Inferior parietal cortex (tissue), 1 donor: ENCODE data around the gene JMJD4.

Experiments
- DNase-seq: peaks from one replicate; pipeline ENCODE4 v3.0.0-alpha.2; 2016; ENCODE audit errors: extremely low spot score

Gene JMJD4, protein sequence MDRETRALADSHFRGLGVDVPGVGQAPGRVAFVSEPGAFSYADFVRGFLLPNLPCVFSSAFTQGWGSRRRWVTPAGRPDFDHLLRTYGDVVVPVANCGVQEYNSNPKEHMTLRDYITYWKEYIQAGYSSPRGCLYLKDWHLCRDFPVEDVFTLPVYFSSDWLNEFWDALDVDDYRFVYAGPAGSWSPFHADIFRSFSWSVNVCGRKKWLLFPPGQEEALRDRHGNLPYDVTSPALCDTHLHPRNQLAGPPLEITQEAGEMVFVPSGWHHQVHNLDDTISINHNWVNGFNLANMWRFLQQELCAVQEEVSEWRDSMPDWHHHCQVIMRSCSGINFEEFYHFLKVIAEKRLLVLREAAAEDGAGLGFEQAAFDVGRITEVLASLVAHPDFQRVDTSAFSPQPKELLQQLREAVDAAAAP

DNA sequence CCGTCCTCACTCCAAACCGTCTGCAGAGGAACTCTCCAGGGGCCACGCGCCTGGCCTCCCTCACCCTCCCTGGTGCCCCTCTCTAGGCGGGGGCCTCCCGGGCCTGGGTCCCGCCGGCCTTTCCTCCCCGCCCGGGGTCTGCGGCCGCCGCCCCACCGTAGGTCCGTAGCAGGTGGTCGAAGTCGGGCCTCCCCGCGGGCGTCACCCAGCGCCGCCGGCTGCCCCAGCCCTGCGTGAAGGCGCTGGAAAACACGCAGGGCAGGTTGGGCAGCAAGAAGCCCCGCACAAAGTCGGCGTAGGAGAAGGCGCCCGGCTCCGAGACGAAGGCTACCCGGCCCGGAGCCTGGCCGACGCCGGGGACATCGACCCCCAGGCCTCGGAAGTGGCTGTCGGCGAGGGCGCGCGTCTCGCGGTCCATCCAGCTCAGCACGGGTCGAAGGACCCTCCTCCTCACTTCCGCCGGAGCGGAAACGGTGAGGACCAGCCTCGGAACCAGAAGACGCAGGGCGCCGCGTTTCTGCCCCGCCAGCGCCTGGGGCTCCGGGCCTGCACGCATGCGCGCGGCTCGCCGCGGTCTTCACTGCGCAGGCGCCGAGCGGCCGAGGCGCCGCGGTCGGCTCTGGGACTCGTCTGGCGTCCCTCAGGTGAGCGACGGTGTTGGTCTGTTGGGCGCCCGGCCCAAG lies at the start of gene JMJD4, which contains the start of gene SNAP47:
TSS of gene JMJD4 (minus strand) at position 447 of the 683 bp plus-strand sequence. CDS start at position 418, 29 bp downstream.
TSS of gene SNAP47 (plus strand) at position 580 of the 683 bp plus-strand sequence. CDS start 12,302 bp downstream, outside the sequence.
- peak; percentile 93 for DNase-seq

DNA sequence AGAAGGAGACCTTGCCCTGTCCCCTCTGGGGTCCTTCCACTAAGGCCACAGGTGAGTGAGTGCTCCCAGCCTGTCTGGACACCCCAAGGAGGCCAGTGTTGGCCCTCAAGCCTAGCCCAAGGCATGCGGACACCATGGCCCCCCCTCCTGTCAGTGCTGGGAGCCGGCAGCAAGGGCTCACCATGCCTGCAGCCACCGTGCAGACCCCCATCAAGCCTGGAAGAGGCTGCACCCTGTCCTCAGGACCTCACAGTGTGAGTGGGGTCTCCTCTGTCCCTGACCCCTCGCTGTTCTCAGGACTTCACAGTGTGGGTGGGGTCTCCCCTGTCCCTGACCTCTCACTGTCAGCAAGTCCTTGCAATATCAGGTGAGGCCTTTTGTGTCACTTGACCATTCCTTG lies 47.1 kb upstream of the JMJD4 start:
- DNase-seq: no peak

DNA sequence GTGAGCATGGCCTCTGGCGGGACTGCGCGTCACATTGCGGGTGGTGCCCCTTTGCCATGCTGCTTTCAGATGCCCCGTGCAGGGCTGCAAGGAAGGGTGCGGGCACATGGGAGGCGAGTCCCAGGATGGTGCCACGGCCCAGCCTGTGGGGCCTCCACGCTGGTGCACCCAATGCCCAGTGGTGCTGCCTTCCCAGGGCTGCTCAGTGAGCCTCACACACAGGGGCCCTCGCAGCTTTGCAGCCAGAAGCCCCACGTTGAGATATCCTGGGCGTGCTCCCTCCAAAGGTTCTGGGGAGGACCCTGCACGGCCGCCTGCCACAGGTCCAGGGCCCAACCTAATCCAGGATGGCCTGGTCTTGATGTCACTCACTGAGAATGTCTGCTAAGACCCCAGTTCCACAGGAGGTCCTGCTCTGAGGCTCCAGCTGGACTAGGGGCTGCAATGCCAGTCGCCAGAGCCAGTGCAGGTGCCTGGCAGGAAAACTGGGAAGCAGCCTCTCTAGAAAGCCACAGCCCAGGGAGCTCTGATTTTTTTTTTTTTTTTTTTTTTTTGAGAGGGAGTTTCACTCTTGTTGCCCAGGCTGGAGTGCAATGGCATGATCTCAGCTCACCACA lies 46.3 kb upstream of the JMJD4 start:
- DNase-seq: no peak

DNA sequence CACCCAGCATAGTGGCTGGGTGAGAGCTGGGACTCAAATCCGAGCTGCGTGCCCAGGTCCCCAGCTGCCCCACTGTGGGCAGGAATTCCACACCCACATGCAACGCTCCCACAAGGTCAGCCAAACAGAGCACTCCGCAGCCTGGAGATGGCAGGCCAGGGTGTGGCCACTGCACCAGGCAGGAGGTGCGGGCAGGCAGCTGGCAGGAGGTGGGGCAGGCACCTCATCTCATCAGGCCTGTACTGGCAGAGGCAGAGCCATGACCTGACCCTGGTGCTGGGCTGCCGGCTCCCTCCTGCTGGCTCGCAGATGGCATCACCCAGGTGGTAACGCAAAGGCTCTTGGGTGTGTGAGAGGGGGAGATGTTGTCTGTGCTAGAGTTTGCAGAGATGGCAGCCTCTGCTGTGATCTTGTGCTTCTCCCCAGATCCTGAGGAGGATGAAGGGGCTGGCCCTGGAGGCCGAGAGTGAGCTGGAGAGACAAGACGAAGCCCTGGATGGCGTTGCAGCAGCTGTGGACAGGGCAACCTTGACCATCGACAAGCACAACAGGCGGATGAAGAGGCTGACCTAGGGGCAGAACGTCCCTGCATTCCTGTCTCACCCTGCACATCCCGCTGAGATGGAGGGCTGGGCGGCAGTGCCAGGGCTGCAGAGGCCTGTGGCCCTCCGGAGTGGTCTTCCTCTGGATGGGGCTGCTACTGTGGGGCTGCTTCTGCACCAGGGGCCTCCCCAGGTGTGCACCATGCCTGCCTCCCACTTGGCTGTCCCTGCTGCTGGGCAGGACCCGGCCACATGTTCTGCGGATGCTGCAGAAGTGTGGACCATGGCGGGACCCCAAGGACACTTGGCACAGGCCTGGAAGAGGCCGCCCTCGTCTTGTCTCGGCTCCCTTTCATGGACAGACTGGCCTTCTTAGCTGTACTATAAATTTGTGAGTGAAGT lies 45.3 kb upstream of the JMJD4 start:
- no peak for DNase-seq

DNA sequence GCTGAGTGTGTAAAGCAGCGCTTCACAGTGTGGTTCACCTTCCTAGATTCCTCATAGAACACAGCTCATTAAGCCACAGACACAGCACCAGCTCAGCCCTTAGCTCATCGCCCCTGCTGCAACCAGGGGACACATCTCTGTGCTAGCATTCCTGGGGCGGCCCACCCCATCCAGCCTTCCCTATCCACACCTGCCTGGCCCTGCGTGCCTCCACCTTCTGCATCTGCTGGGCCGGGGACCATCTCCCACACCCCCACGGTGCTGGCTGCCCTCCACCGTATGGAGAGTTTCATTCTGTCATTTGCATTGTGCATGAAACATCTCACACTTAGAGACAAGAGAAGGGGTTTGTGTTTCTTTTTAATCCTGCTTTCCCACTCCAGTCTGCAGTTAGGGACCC lies 44.6 kb upstream of the JMJD4 start:
- no peak for DNase-seq

DNA sequence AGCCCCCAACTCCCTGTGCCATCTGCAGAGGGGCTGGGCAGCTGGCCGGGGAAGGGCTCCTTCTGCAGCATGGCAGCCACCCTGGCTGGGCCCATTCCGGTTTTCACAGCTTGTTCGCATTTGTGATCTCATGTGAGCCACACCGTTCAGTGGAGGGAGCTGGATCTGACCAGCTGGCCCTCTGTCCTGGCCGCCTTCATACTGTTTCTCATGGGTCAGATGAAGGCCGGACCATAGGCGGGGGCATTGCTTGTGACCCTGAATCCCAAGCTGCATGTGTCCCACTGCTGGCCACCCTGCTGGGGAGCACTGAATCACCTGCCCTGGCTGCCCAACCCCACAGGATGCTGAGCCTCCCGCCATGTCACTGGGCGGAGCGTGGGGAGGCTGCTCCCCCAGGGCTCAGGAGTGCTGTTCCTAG lies 43.9 kb upstream of the JMJD4 start:
- no peak for DNase-seq

DNA sequence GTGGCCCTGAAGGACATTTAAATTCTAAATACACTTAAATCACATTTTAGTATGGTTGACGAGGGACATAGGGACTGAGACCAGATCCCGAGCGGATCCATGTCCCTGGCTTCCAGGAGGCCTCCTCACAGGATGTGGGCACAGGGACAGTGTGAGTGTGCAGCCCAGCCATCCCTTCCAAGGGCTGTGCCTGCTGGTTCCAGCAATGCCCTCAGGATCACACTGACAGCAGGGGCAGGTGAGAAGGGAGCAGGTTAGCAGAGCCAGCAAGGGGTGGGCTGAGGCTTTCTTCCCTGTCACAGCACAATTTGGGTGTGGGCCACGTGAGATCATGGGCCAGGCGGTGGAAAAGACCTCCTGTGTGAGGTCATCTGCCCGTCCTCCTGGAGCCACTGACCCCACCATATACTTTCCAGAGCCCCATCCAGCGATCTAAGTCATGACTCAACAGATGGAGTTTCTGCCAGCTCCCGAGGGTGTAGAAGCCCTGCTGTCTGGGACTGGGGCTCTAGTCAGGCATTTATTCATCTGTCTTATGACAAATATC lies 43.4 kb upstream of the JMJD4 start:
- DNase-seq: no peak

DNA sequence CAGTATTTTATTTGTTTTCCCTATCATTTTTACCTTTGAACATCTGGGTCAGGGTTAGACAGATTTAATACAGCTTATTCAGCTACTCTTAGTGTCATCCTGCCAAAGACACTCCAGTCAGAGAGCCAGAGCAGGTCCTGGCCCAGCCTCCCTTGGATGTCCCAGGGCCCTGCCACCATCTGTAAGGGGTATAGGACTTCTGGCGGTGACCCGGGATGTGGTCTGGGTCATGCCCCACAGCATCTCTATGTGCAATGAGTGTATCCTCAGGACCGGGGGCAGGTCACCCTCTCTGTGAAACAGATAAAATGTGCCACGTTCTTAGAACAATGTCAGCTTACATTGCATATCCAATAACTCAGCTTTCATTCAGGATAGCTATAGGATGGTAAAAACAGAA lies 42.5 kb upstream of the JMJD4 start:
- DNase-seq: no peak

DNA sequence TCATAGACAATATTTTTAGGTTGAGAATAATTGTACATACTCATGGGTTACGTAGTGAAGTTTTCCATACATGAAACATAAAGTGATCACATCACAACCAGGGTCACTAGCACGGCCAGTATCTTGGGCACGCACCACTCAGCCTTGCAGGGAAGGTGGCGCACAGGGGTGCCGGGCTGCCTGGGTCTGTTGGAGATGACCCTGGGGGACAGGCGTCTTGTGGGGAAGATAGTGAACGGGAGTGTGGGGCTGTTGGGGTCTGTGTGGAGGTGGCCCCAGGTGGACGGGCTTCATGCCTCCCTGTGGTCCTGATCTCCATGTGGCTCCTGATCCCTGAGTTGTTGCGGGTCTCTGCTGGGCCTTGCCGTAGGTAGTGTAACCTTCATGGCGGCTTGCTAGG lies 42.1 kb upstream of the JMJD4 start:
- no peak for DNase-seq

DNA sequence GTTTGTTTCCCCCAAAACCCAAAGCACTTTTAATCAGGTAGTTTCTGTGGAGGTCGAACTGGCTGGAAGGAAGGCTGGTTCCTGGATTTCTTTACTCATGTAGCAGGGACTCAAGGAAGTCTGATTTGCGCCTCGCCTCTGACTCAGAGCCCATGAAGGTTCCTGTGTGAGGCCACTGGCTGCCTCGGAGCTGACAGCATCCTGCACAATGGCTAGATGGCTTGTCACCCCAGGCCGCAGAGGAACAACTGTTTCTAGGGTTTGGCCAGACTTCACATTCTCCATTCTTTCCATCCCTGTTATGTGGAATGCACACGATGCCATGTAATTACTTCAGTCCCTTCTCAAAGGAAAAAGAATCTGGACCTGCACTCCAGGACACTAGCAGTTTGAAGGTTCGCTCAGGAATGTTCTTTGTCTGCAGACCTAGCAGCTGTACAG lies 41.2 kb upstream of the JMJD4 start:
- DNase-seq: no peak

DNA sequence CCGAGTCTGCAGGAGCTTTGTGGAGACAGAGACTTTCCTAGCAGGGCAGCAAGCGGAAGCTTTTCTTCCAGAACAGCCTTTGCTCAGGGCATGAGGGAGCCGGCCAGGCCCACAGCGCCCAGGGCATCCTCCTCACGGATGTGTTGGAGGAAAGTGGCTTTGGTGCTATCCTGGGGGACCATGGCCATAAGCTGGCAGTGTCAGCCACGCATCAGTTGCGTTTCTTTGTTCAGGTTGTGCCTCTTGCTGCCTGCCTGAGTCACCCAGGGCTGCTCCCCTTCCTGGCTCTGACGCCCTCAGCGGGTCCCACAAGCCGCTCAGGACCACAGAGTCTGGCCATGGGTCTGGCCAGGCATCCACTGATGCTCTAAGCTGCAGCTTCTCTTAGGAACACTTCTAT lies 40.7 kb upstream of the JMJD4 start:
- DNase-seq: no peak

DNA sequence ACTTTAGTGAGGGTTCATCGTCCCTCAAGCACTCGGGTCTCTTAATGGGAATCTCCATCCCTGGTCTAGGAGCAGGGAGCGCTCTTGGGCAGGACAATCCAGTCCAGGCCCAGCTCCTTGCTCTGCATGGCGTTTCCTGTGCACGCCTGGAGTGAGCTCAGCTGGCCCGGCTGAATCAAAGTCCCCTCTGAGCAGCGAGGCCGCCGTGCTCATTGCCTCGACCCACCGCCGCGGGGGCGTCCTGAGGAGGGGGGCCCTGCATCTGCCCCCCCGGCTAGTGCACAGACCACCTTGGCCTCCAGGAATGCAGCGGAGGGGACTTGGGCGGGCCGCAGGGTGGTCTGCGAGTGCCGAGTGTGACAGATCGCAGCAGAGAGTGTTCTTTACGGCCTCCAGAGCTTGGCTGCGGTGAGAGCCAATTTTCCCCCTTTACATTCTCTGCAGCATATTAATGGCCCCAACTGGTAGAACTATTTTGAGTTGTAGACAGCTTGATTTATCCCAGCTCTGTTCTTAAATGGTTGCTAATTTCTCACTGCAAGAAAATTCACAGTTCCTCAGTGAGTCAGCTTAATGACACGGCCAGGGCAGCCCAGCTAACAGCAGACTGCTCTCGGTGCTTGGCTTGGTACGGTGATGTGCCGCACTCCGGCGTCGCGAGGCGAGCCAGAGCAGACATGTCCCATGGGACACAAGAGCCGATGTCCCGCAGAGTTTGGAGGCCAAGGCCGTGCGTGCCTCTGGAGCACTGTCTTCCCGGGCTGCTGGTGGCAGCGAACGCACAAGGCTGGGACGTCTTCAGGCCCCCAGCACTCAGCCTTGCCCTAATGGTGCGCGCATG lies 39.9 kb upstream of the JMJD4 start:
- DNase-seq: no peak

DNA sequence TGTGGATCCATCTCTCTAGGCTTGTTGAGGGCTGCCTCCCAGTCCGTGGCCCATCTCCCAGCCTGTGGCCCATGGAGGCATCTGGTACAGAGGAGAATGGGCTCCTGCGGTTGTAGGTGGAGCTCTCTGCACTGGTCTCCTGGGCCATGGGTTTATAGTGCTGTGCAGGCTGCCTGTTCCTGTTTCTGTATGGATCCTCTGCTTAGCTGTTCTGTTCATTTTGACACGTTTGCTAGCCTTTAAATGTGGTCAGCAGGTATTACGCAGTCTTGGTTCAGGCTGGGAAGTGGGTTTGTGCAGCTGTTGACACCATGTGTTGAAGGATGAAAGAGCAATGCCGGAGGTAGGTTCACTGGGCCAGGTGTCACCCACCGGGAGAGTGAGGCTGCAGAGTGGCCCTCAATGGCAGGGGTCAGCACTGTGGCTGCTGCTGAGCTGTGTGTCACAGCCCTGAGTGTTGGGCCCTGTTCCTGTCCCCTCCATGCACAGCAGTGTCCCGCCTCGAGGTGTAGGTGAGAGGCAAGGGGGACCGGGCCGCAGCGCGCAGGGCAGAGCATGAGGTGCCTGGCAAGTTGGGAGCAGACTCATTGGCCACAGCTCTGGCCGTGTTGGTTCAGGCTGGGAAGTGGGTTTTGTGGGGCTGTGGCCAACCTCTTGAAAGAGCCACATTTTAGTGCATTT lies 39.1 kb upstream of the JMJD4 start:
- DNase-seq: no peak

DNA sequence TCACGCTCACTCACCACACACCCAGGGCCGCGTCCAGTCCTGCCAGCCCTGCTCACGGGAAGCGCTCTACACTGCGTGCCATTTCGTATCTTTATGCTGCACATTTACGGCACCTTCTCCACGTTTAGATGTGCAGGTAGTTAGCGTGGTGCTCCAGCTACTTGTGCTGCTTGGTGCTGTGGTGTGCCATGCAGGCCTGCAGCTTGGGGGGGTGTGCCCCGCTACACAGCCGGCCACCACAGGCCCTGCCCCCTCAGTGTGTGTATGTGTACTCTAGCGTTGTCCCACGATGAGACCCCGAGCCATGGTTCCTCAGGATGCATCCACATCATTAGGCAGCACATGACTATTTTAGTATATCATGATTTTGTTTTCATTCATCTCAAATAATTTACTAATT lies 38.5 kb upstream of the JMJD4 start:
- no peak for DNase-seq

DNA sequence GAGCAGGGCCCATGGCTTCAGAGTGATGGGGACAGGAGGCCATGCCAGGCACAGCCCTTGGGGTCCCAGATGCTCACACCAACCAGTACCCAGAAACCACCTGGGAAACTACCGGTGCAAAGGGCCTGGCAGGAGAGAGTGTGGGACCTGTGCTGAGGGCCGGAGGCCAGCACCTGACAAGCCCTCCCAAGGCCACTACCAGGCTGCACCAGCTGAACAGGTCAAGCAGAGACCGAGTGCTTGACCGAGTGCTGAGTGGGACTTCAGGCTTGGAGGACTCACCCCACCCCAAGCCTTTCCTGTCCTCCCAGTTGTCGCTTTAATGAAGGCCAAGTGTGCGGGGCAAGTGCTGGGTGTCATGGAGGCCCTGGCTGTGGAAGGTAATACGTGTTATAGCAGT lies 36.7 kb upstream of the JMJD4 start:
- DNase-seq: no peak

DNA sequence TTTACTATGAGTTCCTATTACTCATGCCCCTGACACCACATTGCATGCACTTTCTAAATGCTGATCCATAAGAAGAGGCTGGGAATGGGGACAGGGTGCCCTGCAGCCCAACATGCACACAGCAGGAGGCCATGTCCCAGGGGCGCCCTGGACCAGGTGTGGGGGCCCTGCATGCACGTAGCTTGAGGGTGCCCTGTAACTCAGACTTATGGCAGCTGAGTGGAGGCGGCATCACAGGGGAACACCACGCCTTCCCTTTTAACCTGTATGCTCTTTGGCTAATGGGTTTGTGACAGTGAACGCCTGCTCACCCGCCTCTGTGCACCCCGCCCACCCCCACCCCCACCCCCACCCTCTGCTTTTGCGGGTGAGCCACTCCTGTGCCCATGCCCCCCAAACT lies 36.2 kb upstream of the JMJD4 start:
- DNase-seq: no peak

DNA sequence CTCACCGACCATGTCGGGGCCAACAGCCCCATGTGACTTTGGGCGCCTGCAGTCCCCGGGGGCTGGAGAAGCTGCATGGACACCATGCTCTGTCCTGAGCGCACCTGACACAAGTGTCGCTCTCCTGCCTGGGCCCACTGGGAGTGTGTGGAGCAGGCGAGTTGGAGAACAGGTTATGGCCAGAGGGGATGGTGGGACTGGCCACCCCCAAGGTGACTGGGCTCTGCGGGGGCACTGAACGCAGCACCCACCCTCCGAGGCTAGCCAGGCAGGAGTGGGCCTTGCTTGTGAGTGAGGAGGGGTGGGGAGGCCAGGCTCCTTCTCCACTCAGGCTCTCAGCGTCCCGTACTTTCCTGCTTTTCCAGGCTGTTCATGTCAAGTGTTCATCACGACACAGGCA lies 35.7 kb upstream of the JMJD4 start:
- no peak for DNase-seq

DNA sequence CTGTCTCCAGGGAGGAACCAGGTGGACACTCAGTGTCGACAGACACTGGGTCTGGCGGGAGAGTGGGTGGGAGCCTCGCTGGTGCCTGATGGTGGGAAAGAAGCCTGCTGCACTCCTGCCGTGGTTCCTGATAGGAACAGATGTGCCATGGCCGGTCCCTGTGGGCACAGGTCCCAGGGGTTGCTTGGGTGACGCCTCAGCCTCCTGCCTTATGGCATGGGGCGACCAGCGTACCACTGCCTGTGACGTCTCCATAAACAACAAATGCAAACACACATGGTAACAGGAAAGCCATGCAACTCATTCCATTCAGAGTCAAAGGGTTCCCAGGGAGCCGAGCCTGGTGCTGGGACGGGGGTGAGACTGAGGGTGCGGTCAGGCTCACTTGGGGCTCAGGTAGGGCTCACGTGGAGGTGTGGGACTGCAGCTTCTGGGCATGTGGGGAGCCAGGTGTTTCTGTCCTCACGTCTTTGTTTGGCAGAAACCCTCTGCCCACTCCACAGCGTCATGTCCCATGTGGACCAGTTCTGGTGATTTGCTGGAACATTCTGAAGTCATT lies 34.9 kb upstream of the JMJD4 start:
- no peak for DNase-seq
